GOT3 (cell line): ENCODE measurements around the gene KCNJ15.
A peak's percentile ranks its signal among the peaks of the same experiment; 100 is the strongest.

Experiments used
- DNase-seq: peaks from one replicate; lab custom pipeline; 2025; ENCODE audit warnings: mixed read lengths; lab: John Stamatoyannopoulos, UW

KCNJ15 gene

GRCh38 chr21:38325731-38326420, 69.1 kb downstream of the KCNJ15 start:
- DNase-seq, result no peak

- no peak for DNase-seq
Measured at GRCh38 chr21:38326429-38326828, 69.6 kb downstream of the KCNJ15 start.

- no peak for DNase-seq
Measured at GRCh38 chr21:38326899-38327298, 70.1 kb downstream of the KCNJ15 start.

- no peak for DNase-seq
Measured at GRCh38 chr21:38327984-38328383, 71.2 kb downstream of the KCNJ15 start.

GRCh38 chr21:38329162-38329561, 72.4 kb downstream of the KCNJ15 start:
- DNase-seq, result no peak

GRCh38 chr21:38330666-38331065, 73.9 kb downstream of the KCNJ15 start:
- DNase-seq, result no peak

GRCh38 chr21:38333301-38334272, 76.8 kb downstream of the KCNJ15 start:
- no peak for DNase-seq

- no peak for DNase-seq
Measured at GRCh38 chr21:38334866-38335265, 78.1 kb downstream of the KCNJ15 start.

GRCh38 chr21:38337793-38338192, 81.0 kb downstream of the KCNJ15 start:
- DNase-seq, result no peak

- no peak for DNase-seq
Measured at GRCh38 chr21:38340131-38340530, 83.3 kb downstream of the KCNJ15 start.

GRCh38 chr21:38341546-38342012, 84.8 kb downstream of the KCNJ15 start:
- DNase-seq, result no peak

- DNase-seq, result no peak
Measured at GRCh38 chr21:38342739-38343138, 85.9 kb downstream of the KCNJ15 start.

- no peak for DNase-seq
Measured at GRCh38 chr21:38343691-38344090, 86.9 kb downstream of the KCNJ15 start.

GRCh38 chr21:38346286-38346685, 89.5 kb downstream of the KCNJ15 start:
- DNase-seq, result no peak

GRCh38 chr21:38349111-38349746, 92.4 kb downstream of the KCNJ15 start:
- no peak for DNase-seq

- DNase-seq, result no peak
Measured at GRCh38 chr21:38349977-38350376, 93.2 kb downstream of the KCNJ15 start.

GRCh38 chr21:38350684-38351083, 93.9 kb downstream of the KCNJ15 start:
- no peak for DNase-seq

- no peak for DNase-seq
Measured at GRCh38 chr21:38351176-38351959, 94.6 kb downstream of the KCNJ15 start.

GRCh38 chr21:38351961-38352521, 95.2 kb downstream of the KCNJ15 start:
- DNase-seq, result no peak

- DNase-seq, result peak; percentile 23
Measured at GRCh38 chr21:38352536-38353219, 95.9 kb downstream of the KCNJ15 start.

- no peak for DNase-seq
Measured at GRCh38 chr21:38354231-38354630, 97.4 kb downstream of the KCNJ15 start.
